ENCODE data around the gene PPP1R7.

The PPP1R7 gene

DNA sequence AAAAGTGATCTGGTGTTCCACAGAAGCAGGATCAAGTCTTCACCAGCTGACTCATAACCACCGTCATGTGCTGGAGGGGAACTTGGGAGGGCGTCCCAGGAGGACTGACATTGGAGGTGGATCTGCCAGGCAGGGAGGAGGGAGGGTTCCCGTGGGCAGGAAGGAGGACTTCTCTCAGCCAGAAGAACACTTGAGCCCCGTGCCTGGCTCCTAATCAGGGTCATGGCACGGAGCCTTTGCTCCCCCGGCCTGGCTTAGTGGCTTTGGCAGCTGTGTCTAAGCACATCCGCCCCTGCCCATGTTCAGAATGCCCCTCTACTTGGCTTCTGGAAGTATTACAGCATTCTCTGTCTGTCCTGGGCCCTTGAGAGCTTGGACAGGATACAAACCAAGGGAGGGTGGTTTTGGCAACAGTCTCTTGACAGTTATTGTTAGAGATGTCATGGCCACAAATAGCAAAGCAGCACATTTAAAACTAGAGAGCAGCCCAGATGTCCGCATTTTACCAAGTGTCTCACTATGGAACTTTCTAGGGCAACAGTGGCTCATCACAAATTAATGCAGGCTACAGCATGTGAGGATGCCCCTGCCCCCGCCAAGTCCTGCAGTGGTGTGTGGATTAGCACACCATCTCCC, 11.5 kb downstream of the PPP1R7 start:
- DNase-seq (ENCODE audit: low read depth, low spot score), result peak; percentile 79

DNA sequence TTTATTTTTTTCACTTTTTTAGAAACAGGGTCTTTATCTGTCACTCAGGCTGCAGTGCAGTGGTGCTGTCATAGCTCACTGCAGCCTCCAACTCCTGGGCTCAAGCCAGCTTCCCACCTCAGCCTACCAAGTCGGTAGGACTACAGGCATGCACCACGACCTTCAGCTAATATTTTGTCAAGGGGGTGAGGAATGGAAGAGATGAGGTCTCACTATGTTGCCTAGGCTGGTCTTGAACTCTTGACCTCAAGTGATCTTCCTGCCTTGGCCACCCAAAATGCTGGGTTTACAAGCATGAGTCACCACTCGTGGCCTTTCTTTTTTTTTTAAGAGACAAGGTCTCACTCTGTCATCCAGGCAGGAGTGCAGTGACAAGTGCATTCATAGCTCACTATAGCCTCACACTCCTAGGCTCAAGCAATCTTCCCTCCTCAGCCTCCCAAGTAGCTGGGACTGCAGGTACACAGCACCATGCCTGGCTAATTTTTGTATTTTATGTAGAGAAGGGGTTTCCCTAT, 13.4 kb downstream of the PPP1R7 start:
- no peak for DNase-seq (ENCODE audit: low read depth, low spot score)

DNA sequence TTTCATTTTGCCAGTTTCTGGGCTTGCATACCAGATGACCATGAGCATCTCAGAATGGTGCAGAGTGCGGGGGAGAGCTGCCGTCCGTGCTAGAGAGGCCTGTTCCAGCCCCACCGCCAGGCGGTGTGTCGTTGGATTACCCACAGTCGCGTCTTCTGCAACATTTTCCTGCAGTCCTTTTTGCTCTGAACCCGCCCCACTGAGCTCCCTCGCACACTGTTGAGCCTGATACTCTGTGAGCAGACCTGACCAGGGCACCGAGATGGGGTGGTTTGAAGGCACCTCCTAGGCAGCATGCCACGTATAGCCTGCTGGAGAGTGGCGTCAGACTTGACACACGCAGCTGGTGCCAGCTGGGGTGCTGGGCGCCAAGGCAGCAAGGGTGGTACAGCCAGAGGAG, 18.1 kb downstream of the PPP1R7 start:
- no peak for DNase-seq (ENCODE audit: low read depth, low spot score)

DNA sequence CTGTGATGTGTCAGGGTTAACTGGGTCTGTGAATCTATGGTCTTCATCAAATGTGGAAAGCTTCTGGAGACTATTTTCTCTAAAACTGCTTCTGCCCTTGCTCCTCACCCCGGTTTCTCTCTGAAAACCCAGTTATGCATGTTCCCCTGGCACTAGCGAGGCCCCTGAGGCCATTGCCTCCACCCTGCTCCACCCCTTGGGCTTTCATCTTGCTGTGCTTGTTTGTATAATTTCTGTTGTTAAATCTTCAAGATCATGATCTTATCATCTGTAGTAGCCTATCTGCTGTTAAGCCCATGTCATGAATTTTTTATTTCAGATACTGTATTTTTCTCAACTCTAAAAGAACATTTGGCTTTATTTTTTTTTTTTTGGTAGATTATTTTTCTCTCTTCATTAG, 23.3 kb downstream of the PPP1R7 start:
- no peak for DNase-seq (ENCODE audit: low read depth, low spot score)

DNA sequence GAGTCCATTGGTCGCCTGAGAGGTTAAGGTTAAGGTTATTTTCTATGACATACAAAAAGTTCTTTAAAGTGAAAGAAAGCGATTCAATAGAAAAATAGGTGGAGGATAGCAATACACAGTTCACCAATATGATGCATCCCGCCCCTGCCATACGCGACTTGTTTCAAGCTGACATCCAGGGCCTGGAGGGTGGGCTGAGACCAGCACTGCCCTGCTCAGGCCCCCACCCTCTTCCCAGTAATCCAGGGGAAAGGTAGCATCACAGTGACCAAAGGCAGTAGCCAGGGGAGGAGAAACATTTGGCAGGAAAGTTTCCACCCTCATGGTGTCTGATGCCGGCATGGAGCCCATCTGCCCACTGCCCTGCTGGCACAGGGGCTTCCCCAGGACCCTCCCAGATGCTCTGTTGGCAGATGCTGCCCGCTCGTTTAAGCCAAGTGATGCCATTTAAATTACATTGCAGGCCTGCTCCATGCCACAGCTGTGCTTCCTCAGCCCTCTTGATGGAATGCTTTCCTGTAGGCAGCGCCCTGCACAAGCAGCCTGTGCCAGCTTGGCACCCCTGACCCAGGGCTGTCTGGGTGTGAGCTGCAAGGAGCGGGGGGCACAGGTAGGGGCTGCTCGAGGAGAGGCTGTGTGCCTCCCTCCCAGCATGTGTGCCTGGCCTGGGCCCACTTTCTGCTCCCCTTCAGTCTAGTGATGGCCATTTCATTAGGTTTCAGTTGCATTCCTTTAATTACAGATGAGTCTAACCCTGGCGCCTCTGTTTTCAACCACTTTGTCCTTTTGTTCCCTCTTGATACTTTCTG, 27.5 kb downstream of the PPP1R7 start:
- no peak for DNase-seq (ENCODE audit: low read depth, low spot score)

DNA sequence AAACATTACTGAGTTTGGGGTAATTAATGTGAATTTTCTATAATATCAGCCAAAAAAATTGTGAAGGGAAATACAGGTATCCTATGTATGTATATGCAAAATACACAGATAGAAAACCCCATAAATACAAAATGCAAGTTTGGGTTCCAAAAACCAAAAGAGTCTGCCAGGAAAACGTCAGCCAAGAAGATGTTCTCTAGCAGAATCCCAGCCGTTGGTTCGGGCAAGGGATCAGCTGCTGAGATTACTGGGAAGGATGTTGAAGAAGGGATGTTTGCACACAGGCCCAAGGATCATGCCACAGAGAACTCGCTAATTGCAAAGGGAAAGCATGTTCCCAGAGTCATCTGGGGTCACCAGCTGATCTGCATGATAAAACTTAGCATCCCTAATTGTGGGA, 28.7 kb downstream of the PPP1R7 start:
- no peak for DNase-seq (ENCODE audit: low read depth, low spot score)

DNA sequence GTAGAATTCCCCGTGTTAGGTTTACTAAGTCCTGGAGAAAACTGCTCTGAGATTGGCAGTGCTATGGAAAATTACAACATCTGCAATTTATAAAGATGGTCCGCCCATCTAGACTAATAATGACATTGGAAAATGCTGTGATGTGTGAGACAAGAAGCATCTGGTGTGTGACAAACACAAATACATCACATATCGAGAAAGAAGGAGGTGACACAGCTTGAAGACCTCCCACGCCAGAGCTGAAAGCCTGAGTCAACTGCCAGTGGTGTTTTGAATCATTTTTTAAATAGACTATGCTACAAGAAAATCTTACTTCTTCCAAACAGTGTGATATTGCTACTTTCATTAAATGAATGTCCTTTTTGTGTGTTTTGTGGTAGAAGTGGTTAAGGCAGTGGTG, 29.6 kb downstream of the PPP1R7 start:
- no peak for DNase-seq (ENCODE audit: low read depth, low spot score)

DNA sequence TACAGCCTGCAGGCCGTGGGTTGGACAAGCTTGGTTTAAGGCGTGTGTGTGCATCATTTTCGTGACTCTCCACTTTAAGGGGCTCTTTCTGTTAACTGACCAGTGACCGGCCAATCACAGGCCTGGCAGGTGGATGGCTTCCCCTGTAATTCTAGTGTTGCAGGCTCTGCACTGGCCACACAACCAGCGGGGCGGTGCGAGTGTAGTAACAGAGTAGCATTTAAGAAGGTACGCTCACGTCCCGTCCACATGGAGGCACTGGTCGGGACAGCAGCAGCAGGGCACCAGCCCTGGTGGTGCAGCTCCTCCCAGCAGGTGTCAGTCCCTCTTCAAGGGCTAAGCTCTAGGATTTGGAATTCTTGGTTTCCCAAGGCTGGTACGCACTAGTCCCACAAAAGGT, 30.2 kb downstream of the PPP1R7 start:
- no peak for DNase-seq (ENCODE audit: low read depth, low spot score)

DNA sequence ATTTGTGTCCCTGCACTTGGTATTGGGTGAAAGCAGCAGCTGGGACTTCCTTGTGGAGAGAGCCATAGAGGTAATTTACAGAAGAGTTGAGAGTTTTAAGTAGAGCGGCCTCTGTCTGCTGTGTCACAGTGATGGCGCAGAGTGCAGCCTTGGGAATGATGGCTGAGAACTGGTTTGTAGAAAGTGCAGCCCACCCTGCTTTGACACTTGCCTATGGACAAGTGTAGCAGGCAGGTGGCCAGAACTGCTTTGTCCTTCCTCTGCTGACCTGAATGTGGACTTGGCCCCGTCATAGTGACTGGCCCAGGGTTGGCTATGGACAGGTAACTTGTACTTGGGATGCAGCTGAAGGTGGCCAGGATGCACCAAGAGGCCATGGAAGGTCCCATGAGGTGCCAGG, 31.9 kb downstream of the PPP1R7 start:
- DNase-seq (ENCODE audit: low read depth, low spot score), result no peak

DNA sequence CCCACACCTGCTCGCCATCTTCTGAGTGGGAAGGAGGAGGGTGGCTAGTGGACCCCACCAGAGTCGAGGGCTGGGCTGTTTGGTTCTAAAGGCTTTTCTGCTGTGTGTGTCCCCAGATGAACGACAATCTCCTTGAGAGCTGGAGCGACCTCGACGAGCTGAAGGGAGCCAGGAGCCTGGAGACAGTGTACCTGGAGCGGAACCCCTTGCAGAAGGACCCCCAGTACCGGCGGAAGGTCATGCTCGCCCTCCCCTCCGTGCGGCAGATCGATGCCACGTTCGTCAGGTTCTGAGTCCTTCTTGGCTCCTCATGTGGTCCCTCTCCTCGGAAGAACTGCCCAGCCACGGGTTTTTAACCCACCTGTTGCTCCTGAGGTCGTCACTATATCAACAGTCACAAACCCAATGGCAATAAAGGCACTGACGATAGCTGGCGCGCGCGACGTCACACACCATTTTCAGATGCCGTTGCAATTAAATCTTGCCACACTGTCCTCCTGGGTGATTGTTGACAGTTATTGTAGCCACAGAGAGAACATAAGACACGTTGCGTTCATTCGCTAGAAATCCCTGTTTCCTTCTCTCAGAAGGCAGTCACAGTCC, 32.4 kb downstream of the PPP1R7 start:
- no peak for DNase-seq (ENCODE audit: low read depth, low spot score)

DNA sequence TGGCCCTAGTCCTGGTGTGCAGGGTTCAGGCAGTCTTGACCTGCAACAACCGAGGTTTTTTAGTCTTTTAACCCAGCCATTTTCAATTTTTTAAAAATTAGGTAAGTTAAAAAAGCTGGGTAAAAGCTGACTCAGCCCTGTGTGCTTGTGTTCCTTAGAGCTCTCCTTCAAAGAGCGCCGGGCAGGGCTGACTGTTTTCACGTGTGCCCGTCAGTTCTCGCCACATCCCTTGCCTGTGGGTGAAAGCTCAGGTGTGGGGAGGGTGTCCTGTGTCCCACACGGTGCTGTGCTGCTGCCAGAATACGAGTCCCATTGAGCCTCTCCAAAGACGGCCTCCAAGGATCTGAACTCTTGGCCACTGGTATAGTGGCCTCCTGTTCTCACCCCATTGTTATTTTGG, 33.0 kb downstream of the PPP1R7 start:
- DNase-seq (ENCODE audit: low read depth, low spot score), result no peak

DNA sequence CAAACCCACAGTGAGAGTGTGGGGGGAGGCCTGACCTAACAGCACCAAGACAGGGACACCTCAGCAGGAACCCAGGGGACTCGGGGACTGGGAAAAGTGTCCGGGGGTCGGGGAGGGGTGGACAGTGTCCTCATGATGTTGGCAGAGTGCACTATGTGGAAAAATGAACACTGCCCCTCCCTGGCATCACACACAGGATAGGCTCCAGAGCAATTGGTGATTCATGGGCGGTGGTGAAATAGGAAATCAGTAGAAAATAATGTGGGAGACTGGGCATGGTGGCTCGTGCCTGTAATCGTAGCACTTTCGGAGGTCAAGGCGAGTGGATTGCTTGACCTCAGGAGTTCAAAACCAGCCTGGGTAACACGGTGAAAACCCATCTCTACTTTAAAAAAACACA, 34.6 kb downstream of the PPP1R7 start:
- DNase-seq (ENCODE audit: low read depth, low spot score), result no peak

DNA sequence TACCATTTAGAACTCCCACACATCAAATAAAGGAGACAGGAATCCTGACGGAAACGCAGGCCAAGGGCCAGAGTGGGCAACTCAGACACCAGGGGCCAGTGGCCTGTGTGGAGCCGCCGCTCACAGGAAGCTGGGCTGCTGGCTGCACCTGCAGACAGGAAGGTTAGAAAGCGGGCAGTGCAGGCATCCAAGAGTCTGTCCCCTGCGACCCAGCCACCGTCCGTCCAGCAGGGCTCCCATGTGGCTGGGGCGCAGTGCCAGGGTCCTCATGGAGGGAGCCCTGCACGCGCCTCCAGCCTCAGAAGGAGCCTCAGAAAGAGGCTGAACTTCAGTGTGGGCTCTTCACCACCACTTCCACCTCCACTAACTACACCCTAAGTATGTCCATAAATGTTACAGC, 35.7 kb downstream of the PPP1R7 start:
- DNase-seq (ENCODE audit: low read depth, low spot score), result no peak

DNA sequence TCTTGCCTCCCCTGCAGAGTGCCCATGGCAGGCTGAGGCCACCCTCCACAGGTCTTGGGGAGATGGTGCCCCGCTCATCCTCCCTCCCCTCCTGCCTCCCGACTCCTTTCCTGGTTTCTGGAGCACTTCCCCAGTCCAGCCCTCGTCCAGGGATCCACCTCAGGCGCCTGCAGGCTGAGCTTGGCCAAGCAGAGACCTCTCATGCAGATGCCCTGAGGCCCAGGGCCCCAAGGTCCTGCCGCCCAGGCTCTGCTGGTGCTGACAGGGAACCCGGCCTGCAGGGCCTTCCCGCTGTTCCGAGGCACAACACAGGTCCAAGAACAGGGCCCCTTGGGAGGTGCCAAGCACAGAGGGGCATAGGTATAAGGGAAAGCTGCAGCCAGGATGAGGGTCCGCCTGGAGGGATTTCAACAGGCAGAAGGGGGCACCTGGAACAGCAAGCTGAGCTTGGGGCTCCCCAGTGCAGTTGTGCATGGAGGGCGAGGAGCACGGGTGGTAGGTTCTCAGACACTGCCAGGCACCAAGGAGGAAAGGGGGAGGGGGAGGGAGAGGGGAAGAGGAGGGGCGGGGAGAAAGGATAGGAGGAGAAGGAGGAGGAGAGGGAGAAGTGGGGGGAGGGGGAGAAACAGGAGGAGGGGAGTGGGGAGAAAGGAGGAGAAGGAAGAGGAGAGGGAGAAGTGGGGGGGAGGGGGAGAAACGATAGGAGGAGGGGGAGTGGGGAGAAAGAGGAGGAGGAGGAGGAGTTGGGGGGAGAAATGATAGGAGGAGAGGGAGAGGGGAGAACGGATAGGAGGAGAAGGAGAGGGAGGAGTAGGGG, 37.0 kb downstream of the PPP1R7 start:
- DNase-seq (ENCODE audit: low read depth, low spot score), result no peak

DNA sequence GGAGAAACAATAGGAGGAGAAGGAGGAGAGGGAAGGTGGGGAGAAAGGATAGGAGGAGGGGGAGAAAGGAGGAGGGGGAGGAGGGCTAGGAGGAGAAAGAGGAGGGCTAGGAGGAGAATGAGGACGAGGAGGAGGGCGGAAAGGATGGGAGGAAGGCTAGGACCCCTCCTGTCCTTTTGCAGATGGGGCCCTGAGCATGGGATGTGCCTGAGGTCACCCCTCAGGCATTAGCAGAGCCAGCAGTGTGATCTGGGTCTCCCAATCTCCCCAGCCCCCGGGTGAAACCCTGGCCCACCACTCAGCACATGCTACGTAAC, 37.6 kb downstream of the PPP1R7 start:
- no peak for DNase-seq (ENCODE audit: low read depth, low spot score)

DNA sequence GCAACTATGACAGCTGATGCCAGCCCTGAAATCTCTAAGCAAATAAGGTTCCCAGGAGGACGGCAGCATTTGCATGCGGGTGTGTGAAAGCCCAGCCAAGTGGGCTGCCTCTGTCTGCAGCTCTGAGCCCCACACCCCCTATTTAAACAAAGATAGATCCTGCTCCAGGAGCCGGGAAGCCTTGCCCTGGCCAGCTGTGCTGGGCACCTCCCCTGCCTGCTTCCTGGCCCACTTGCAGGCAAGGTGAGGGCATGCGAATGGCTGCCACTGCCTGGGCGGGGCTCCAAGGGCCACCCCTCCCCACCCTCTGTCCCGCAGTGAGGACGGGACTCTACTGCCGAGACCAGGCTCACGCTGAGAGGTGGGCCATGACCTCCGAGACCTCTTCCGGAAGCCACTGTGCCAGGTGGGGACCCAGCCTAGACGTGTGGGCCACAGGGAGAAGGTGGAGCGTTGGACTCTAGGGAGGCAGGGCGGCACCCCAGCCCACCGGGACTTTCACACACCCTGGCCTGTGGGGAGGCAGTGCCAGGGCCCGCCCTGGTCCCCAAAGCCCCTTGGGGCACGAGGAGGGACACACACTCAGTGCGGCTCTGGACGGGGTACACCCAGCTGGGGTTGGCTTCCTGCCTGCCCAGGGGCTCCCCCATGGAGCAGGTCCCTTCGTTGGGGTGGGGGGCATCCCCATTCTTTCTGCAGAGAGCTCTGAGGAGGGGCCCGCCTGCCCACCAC, 38.3 kb downstream of the PPP1R7 start, which contains the start of gene ANO7:
Gene ANO7, plus strand, starts transcription at position 317 of the 732 bp plus-strand sequence. CDS start 1,387 bp downstream, outside the sequence.
- no peak for DNase-seq (ENCODE audit: low read depth, low spot score)

DNA sequence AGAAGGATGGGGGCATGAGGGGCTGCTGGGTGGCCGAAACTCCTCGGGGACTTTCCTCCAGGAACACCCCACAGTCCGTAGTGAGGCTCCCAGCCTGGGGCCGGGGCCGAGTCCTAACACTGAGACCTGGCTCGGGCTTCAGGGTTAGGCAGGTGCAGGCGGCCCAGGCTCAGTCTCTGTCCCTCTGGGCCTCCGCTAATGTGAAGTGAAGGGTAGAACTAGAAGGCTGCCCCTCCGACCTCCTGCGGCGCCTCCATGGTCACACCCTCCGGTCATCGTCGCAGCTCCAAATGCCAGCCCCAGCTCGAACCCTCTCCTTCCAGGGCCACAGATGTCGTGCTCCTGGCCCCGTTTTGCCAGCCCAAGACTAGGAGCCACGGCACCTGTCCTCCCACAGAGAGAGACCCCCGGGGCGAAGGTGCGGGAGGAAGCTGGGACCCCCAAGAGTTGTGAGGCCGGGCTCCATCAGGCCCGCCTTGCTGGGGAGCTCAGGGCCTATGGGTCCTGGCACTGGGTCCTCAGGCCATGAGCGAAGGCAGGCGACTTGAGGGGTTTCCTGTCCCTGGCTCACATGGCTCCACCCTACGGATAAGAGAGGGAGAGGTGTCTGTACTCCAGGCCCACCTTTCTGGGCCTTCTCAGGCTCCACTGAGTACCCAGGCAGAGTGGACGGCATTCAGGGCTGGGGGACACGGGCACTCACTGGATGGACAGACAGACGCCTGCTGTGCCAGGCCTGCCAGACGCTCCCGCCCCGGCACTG, 39.0 kb downstream of the PPP1R7 start:
- DNase-seq (ENCODE audit: low read depth, low spot score), result no peak

DNA sequence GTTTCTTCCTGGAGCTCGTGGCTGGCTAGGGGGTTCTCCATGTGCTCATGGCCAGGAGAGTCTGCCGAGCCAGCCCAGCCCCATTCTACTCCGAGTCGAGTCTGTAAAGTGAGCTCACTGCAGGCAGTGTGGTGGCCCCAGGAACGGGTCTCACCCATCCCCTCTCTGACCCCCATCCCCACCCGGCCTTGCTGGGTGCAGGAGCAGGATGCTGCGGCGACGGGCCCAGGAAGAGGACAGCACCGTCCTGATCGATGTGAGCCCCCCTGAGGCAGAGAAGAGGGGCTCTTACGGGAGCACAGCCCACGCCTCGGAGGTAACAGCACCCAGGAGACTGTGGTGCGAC, 39.6 kb downstream of the PPP1R7 start:
- DNase-seq (ENCODE audit: low read depth, low spot score), result no peak

DNA sequence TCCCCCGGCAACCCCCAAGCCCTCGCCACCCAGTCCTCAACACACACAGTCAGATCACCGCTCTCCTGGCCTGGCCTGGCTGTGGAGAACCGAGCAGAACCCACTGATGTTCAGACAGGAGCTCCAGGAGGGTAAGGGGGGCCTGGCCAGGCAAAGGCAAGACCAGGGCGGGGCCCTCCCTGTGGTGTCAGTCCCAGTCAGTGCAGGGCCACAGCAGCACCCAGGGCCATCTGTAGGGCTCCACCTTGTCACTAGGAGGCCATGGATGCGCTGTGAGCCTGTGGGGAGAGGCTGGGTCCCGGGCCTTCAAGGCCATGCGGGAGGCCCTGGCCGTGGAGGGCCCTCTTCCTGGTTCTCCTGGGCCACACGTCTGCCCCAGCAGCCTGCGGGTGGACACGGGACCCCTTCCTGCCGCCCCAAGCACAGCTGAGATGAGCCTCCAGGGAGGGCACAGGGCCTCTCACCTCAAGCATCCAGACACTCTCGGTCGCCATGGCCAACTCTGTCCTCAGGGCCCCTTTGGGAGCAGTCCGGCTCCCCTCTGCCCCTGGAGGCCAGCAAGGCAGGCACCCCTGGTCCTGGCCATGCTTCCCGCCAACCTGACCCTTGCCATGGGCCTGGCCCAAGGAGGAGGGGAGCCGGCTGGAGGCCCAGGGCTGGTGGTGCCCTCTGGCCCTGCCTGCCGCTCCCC, 40.2 kb downstream of the PPP1R7 start:
- DNase-seq (ENCODE audit: low read depth, low spot score), result no peak

DNA sequence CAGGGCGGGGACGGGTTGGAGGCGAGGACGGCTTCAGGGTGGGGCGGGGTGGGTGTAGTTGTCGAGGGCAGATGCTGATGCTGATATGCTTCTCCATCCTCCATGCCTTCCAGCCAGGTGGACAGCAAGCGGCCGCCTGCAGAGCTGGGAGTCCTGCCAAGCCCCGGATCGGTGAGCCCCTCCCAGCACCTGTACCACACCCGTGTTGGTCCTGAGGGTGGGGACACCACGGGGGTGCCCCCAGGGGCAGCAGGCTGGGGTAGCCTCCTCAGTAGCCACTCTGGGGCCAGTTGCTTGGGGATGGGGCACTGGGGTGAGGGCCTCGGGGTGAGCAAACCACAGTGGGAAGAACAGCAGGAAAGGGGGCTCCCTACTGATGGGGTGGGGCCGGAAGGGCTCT, 40.8 kb downstream of the PPP1R7 start:
- DNase-seq (ENCODE audit: low read depth, low spot score), result no peak
